ENCODE measurements around the gene ABL1.

Gene ABL1

DNA sequence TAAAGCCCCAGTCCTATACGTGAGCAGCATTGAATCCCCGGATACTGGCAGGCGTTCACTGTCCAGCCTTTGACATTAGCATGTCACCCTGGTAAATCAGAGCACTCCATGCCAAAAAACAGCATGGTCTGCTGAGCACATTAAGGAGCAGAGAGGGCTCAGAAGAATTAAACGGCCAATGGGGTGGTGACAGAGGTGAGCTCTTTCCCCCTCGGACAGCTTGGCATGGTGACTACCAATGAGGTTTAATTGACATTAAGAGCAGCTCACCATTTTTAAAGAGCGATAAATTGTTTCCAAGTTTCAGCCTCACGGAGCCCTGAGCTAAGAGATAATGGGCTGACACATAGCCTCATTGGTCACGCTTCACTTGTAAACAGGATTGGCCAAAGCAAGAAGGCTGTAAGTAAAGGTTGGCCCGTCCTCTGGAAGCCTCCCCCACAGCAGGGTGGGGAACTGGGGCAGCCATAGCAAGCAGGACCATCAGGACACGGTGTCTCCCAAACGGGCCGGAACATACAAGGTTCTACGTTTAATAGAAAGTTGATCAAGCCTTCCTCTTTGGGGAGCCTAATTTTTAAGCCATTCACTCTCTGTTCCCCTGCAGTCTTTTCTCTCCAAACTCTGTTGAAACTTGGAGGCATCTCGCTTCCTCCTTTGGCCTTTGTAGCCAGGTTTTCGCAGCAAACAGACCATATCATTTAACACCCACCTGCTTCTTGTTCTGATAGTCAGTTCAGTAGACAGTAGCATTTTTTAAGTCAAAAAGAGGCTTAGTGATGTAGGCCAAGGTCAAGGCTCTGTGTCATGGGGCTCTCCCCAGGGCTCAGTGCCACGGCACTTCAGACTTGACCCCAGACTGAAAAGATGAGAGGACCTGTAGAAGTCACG lies 35.7 kb downstream of the ABL1 start:
- no peak for DNase-seq (ENCODE audit: low read depth in 4 of 4, low spot score in 1 of 4)

GRCh38 chr9:130871395-130872062 lies 36.5 kb downstream of the ABL1 start:
- DNase-seq (ENCODE audit: low read depth in 4 of 4, low spot score in 1 of 4): no peak

- DNase-seq (ENCODE audit: low read depth in 4 of 4, low spot score in 1 of 4): no peak
Measured at GRCh38 chr9:130872093-130872492, 37.0 kb downstream of the ABL1 start.

DNA sequence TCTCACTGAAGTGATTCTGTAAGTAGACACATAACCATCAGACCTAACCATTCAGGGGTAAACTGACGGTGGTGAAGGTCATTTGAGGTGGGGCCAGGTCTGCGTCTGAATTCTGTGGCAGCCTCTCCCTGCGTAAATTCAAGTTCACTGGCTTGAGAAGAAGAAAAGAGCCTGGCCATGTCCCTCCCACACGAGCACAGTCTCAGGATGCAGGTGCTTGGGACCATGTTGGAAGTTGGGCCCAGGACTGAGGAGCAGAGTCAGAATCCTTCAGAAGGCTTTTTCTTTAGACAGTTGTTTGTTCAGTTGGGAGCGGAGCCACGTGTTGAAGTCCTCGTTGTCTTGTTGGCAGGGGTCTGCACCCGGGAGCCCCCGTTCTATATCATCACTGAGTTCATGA lies 37.5 kb downstream of the ABL1 start:
- DNase-seq (ENCODE audit: low read depth in 4 of 4, low spot score in 1 of 4): no peak

DNA sequence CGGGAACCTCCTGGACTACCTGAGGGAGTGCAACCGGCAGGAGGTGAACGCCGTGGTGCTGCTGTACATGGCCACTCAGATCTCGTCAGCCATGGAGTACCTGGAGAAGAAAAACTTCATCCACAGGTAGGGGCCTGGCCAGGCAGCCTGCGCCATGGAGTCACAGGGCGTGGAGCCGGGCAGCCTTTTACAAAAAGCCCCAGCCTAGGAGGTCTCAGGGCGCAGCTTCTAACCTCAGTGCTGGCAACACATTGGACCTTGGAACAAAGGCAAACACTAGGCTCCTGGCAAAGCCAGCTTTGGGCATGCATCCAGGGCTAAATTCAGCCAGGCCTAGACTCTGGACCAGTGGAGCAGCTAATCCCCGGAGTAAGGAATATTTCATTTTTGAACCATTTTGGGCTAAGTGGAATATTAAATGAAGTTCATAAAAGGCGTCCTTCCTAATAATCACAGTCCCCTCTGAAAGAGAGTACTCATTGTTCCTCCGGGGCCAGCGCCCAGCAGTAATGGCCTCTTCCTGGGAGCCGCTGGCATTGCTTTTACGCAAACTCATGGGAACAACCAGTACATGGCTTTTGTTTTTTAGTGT lies 38.0 kb downstream of the ABL1 start:
- no peak for DNase-seq (ENCODE audit: low read depth in 4 of 4, low spot score in 1 of 4)

DNA sequence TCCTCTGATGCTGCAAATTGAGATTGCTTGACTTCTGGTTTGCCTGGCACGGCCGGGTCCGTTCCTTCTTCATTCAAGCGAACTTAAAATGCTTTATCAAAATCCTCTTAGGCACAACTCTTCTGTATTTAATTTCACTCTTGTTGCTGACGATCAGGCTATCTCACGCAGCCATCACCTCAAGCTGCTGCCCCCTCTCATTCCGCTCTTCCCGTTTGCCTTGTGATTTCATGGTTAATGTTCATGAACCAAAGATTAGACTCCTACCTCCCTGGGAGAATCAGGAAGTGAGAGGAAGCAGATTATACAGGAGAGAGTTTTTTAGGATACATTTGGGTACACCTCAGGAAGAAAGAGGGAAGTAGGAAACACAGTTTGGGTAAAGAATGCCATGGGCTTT lies 38.9 kb downstream of the ABL1 start:
- DNase-seq (ENCODE audit: low read depth in 4 of 4, low spot score in 1 of 4): no peak

- no peak for DNase-seq (ENCODE audit: low read depth in 4 of 4, low spot score in 1 of 4)
Measured at GRCh38 chr9:130874783-130875182, 39.7 kb downstream of the ABL1 start.

GRCh38 chr9:130877300-130877699 lies 42.2 kb downstream of the ABL1 start:
- no peak for DNase-seq (ENCODE audit: low read depth in 4 of 4, low spot score in 1 of 4)

GRCh38 chr9:130878295-130878694 lies 43.2 kb downstream of the ABL1 start:
- no peak for DNase-seq (ENCODE audit: low read depth in 4 of 4, low spot score in 1 of 4)

DNA sequence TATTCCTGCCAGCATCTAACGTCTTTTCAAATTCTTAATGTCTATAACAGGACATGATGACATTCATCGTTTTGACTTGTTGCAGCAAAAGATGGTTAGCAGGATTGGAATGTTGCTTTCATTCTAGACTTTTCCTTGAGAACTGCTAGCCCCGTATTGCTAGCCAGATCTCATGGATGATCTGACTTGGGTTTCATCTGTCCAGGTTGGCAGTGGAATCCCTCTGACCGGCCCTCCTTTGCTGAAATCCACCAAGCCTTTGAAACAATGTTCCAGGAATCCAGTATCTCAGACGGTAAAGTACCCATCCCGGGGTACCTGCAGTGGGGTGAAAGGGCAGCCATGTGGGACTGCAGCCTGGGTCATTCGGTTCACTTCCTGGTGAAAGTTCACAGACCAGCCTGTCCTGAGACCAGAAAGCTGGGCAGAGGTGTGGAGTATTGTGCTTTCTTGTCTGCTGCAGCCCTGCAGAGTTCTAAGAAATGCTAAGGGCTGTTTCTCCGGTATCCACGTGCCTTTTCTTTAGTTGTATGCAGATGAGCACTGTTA lies 44.9 kb downstream of the ABL1 start:
- DNase-seq (ENCODE audit: low read depth in 4 of 4, low spot score in 1 of 4): no peak

- no peak for DNase-seq (ENCODE audit: low read depth in 4 of 4, low spot score in 1 of 4)
Measured at GRCh38 chr9:130880599-130881220, 45.7 kb downstream of the ABL1 start.

DNA sequence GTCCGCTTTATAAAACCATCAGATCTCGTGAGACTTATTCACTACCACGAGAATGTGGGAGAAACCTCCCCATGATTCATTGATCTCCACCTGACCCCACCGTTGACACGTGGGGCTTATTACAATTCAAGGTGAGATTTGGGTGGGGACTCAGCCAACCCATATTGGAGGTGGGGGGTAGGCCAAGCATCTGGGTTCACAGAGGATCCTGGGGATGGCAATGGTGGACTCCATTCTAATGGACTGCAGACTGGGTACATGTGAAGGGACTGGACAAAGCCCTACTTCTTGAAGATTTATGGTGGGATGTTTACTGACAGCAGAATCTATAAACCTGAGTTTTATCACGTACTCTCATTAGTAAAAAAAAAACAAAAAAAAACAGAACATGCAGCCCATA lies 46.5 kb downstream of the ABL1 start:
- no peak for DNase-seq (ENCODE audit: low read depth in 4 of 4, low spot score in 1 of 4)

GRCh38 chr9:130882696-130883225 lies 47.7 kb downstream of the ABL1 start:
- DNase-seq (ENCODE audit: low read depth in 4 of 4, low spot score in 1 of 4): no peak

DNA sequence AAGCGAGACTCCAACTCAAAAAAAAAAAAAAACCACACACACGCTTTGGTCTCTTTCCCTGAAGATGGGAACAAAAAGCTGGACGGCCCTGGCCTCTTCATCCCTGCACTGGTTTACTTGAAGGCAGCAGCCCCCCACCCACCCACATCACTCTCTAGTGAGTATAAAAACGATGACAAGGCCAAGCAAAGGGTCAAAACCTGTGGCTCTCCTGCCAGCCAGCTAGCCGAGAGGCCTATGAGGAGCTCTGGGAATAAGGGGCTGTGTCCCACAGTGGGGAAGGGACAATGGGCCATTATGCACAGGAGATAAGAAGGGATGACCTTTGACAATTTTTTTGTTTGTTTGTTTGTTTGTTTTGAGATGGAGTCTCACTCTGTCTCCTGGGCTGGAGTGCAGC lies 48.4 kb downstream of the ABL1 start:
- DNase-seq (ENCODE audit: low read depth in 4 of 4, low spot score in 1 of 4): no peak

DNA sequence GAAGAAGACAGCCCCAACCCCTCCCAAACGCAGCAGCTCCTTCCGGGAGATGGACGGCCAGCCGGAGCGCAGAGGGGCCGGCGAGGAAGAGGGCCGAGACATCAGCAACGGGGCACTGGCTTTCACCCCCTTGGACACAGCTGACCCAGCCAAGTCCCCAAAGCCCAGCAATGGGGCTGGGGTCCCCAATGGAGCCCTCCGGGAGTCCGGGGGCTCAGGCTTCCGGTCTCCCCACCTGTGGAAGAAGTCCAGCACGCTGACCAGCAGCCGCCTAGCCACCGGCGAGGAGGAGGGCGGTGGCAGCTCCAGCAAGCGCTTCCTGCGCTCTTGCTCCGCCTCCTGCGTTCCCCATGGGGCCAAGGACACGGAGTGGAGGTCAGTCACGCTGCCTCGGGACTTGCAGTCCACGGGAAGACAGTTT lies 49.1 kb downstream of the ABL1 start:
- no peak for DNase-seq (ENCODE audit: low read depth in 4 of 4, low spot score in 1 of 4)

DNA sequence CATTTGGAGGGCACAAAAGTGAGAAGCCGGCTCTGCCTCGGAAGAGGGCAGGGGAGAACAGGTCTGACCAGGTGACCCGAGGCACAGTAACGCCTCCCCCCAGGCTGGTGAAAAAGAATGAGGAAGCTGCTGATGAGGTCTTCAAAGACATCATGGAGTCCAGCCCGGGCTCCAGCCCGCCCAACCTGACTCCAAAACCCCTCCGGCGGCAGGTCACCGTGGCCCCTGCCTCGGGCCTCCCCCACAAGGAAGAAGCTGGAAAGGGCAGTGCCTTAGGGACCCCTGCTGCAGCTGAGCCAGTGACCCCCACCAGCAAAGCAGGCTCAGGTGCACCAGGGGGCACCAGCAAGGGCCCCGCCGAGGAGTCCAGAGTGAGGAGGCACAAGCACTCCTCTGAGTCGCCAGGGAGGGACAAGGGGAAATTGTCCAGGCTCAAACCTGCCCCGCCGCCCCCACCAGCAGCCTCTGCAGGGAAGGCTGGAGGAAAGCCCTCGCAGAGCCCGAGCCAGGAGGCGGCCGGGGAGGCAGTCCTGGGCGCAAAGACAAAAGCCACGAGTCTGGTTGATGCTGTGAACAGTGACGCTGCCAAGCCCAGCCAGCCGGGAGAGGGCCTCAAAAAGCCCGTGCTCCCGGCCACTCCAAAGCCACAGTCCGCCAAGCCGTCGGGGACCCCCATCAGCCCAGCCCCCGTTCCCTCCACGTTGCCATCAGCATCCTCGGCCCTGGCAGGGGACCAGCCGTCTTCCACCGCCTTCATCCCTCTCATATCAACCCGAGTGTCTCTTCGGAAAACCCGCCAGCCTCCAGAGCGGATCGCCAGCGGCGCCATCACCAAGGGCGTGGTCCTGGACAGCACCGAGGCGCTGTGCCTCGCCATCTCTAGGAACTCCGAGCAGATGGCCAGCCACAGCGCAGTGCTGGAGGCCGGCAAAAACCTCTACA lies 49.8 kb downstream of the ABL1 start:
- no peak for DNase-seq (ENCODE audit: low read depth in 4 of 4, low spot score in 1 of 4)

- DNase-seq (ENCODE audit: low read depth in 4 of 4, low spot score in 1 of 4): no peak
Measured at GRCh38 chr9:130885484-130886375, 50.7 kb downstream of the ABL1 start.

- no peak for DNase-seq (ENCODE audit: low read depth in 4 of 4, low spot score in 1 of 4)
Measured at GRCh38 chr9:130886981-130887380, 51.9 kb downstream of the ABL1 start.

DNA sequence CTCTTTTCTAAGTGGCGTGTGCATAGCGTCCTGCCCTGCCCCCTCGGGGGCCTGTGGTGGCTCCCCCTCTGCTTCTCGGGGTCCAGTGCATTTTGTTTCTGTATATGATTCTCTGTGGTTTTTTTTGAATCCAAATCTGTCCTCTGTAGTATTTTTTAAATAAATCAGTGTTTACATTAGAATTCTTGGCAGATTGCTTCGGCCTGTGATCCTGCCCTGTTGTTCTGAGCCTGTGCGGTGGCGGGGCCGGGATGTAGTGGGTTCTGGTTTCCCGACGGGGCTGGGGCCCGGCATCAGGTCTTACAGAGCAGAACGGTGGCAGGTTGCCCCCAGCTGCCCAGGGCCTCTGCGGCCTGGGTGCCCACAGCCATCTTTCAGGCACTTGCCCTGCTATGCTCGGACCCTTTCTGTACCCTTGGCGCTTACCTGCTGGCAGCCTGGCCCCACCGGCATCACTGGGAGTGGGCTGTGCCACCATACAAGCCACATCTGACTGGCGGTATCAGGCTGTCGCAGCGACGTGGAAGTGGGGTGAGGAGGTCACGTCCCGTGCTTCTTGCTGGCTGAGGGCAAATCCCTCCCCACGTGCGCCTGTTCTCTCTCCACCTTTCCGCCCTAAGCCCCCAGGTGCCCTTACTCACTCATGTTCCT lies 52.6 kb downstream of the ABL1 start:
- DNase-seq (ENCODE audit: low read depth in 4 of 4, low spot score in 1 of 4): no peak

Measured in stimulated activated CD4-positive, alpha-beta T cell treated with anti-CD3 and anti-CD28 coated beads, Interleukin-1b, Interleukin-23, amount 100 ng/mL, for 24 hours (primary cell).